GM12892 (cell line): ENCODE data around the gene RCOR1.

Source experiments
- POLR2A ChIP-seq: IDR thresholded peaks from 2 replicates; pipeline ENCODE4 v1.6.1; 2011; ENCODE audit warnings: low read depth, low read length, control low read depth
- TAF1 ChIP-seq: IDR thresholded peaks from 2 replicates; pipeline ENCODE4 v1.6.1; 2011; ENCODE audit warnings: low read depth, mild to moderate bottlenecking, control low read depth, low read length, borderline replicate concordance

DNA sequence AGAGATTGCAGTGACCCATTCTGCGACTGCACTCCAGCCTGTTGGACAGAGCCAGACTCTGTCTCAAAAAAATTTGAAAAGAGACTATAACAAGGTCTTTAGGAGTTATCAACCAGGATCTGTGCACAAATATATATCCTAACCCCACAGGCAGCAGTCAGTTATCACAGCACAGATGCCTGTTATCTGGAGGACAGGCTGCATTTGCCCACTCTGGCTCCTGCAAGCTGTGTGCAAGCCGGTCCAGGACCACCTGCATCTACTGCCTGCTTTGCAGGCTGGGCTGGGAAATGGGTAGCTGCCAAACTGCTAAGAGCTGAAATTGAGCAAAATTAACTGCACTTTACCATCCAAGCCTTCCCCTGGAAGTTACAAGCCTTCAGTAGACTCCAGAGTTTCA is 21.4 kb upstream of the RCOR1 start:
- TF ChIP-seq TAF1, result no peak
- TF ChIP-seq POLR2A, result no peak
